NCI-H82 (cell line): ENCODE measurements around the gene TUBGCP4.

Experiments
- DNase-seq: peaks from one replicate; lab custom pipeline; 2025; lab: John Stamatoyannopoulos, UW

The TUBGCP4 gene

GRCh38 chr15:43403616-43404015 lies 32.7 kb downstream of the TUBGCP4 start:
- no peak for DNase-seq

- no peak for DNase-seq
These were observed 33.2 kb downstream of the TUBGCP4 start for GRCh38 chr15:43404130-43404529.

GRCh38 chr15:43406189-43406588 lies 35.3 kb downstream of the TUBGCP4 start:
- no peak for DNase-seq

- no peak for DNase-seq
These were observed 35.9 kb downstream of the TUBGCP4 start for GRCh38 chr15:43406808-43407207.

- DNase-seq = no peak
These were observed 37.9 kb downstream of the TUBGCP4 start for GRCh38 chr15:43408789-43409188.

GRCh38 chr15:43410572-43411214 lies 39.8 kb downstream of the TUBGCP4 start:
- no peak for DNase-seq

- no peak for DNase-seq
These were observed 41.2 kb downstream of the TUBGCP4 start for GRCh38 chr15:43412096-43412495.

- no peak for DNase-seq
These were observed 43.3 kb downstream of the TUBGCP4 start for GRCh38 chr15:43414196-43414595.

- DNase-seq = no peak
These were observed 49.5 kb downstream of the TUBGCP4 start for GRCh38 chr15:43420435-43420834.

GRCh38 chr15:43420876-43421275 lies 50.0 kb downstream of the TUBGCP4 start:
- no peak for DNase-seq

- no peak for DNase-seq
These were observed 52.9 kb downstream of the TUBGCP4 start for GRCh38 chr15:43423793-43424192.

GRCh38 chr15:43429687-43430086 lies 58.8 kb downstream of the TUBGCP4 start:
- no peak for DNase-seq

- DNase-seq = no peak
These were observed 62.3 kb downstream of the TUBGCP4 start for GRCh38 chr15:43433165-43433564.

- DNase-seq = no peak
These were observed 62.9 kb downstream of the TUBGCP4 start for GRCh38 chr15:43433661-43434303.

- no peak for DNase-seq
These were observed 63.5 kb downstream of the TUBGCP4 start for GRCh38 chr15:43434446-43434845.

- no peak for DNase-seq
These were observed 65.5 kb downstream of the TUBGCP4 start for GRCh38 chr15:43436395-43436794.

- no peak for DNase-seq
These were observed 68.4 kb downstream of the TUBGCP4 start for GRCh38 chr15:43439268-43439667.

- DNase-seq = peak; percentile 78
These were observed 69.9 kb downstream of the TUBGCP4 start for GRCh38 chr15:43440721-43441281.

GRCh38 chr15:43441316-43441715 lies 70.4 kb downstream of the TUBGCP4 start:
- peak; percentile 48 for DNase-seq

- peak; percentile 37 for DNase-seq
These were observed 75.4 kb downstream of the TUBGCP4 start for GRCh38 chr15:43446344-43446743.

GRCh38 chr15:43449981-43450380 lies 79.1 kb downstream of the TUBGCP4 start:
- no peak for DNase-seq
